ENCODE results near the gene DRG1.
"Not testable (repeated sequence)": the region's sequence is repeated elsewhere in the genome, so short reads cannot be mapped to it uniquely, and the experiment has no call there.

The DRG1 gene

DNA sequence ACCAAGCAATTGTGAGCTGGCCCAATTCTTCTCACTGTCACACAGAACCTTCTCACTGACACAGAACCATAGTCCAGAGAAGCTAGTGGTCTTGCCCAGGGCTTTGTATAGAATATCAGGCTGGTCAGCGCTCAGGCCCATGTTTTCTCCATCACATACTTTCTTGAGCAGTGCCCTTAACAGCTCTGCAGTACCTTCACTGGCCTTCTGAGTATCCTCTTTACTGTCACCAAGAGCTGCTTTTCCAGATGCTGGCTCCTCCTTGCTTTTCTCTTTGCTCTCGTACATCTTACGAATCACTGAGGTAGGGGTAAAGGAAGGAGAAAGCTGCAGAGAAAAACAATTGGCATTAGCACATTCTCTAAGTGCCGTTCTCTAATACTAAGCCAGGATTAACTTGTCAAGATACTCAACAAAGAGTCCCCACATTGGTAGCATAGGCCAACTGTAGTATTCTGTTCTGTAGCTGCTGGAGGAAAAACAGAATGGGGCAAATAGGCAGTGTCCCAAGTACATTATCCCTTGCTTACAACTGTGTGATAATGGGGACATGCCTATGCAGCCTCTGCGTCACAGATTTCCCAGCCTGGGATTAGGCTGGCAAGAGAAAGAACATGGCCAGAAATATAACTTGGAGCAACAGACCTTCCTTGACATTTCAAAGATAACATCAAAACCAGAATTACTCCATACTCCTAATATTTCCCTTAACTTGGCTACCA is 43.5 kb downstream of the DRG1 start:
- DNase-seq (ENCODE audit: low read depth) = no peak

DNA sequence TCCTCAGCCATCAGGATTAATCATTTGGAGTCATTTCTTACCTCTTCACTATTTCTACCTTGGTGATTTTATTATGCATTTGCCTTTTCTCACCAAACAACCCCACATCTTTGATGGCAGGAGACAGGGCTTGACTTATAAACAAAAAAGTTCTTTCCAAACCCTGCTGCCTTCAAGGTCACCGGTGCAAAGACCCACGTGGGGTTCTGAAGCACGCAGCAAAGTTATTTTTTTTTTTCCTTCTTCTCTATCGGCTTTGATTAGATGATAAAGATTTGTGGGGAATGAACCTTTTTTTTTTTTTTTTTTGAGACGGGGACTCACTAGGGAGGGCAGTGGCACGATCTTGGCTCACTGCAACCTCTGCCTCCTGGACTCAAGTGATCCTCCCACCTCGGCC is 44.1 kb downstream of the DRG1 start:
- DNase-seq (ENCODE audit: low read depth) = no peak

DNA sequence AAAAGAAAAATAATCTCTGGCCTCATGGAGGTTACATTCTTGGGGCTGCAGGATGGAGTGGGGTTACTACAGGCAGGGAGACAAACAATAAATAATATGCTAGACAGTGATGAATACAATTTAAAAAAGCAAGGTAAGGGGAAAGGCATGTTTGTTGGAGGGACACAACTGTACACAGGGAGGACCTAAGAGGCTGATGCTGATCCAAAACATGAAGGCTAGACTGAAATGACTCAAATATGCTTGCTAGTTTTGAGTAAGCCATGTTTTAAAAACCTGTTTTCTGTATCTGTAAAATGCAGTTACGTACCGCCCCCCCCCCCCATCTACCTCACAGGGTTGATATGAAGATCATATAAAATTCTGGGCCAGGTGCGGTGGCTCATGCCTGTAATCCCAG is 46.2 kb downstream of the DRG1 start:
- DNase-seq (ENCODE audit: low read depth) = no peak

DNA sequence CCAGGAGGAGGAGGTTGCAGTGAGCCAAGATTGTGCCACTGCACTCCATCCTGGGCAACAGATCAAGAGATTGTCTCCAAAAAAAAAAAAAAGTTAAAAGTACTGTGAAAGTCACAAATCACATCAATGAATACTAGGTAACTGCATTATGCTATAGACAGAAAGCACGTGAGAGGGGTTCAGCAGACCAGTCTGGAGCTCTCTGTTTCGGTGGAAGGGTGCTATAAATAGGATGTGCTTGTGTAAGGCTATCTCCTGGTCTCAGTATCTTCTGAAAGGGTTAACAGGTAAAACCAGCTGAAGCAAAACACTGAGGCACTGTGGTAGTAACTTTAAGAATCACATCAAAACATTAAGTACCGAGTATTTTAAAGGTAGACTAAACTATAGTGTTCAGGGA is 46.8 kb downstream of the DRG1 start:
- DNase-seq (ENCODE audit: low read depth) = no peak

DNA sequence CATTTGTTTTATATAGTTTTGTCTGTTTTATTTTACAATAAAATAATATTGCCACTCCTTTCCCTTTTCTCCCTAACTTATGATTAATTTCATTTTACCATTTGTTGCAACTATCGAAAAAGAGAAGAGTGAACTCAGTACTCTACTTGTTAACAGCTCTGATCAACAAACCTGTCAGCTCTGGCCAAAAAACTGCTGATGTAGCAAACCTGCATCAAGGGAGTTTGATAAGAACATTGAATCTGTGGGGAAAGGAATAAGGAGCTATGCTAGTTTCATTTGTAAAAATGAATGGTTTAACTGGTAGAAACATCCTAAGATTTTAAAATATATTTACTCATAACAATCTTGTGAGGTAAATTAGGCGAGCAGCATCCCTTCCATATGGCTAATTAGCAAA is 47.4 kb downstream of the DRG1 start:
- DNase-seq (ENCODE audit: low read depth) = no peak

DNA sequence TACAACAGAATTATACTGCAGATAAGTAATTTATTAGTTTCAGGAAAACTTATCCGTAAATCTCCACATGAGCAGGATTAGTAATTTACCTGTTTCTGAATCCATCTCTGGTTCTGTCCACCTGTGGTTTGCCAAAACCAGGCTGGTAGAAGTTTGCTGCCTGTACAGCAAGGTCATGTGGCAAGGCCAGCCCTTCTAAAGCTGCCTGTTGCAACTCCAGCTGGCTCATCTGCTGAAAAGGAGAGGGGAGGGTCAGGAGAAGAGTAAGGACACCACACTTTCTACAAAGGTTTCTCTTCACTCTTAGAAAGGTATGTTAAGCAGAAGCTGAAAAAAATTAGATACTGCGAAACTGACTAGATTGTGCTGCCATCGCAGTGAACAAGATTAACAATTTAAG is 47.9 kb downstream of the DRG1 start:
- no peak for DNase-seq (ENCODE audit: low read depth)

DNA sequence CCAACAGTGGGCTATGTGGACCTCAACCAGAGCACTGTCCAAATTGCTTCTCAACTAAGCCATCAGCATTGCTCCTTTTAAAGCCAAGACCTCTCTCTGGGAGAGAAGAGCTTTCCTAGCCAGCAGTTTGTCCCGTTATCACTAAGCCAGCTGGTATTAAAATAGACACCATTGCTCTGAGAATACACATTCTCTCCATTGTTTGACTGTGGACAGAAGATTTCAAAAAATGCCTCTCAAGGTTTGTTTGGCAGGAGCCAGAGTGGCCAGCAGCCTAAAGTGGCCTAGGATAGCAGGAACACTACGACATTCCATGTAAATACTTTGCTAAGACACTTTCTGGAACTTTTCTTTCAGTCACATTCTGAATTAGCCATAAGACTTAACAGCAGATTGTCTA is 49.0 kb downstream of the DRG1 start:
- no peak for DNase-seq (ENCODE audit: low read depth)

DNA sequence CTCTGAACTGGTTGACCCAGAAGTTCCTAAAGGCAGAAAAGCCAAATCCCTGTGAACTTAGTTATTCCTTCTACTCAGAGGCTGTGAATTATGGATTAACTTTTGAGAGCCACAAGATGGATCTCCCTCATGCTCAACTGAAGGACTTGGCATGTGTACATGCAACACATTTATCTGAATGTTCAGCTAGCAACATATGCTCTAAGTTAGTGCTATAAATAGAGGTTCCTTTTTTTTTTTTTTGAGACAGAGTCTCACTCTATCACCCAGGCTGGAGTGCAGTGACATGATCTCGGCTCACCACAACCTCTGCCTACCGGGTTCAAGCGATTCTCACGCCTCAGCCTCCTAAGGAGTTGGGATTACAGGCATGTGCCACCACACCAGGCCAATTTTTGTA is 50.1 kb downstream of the DRG1 start:
- DNase-seq (ENCODE audit: low read depth) = no peak

DNA sequence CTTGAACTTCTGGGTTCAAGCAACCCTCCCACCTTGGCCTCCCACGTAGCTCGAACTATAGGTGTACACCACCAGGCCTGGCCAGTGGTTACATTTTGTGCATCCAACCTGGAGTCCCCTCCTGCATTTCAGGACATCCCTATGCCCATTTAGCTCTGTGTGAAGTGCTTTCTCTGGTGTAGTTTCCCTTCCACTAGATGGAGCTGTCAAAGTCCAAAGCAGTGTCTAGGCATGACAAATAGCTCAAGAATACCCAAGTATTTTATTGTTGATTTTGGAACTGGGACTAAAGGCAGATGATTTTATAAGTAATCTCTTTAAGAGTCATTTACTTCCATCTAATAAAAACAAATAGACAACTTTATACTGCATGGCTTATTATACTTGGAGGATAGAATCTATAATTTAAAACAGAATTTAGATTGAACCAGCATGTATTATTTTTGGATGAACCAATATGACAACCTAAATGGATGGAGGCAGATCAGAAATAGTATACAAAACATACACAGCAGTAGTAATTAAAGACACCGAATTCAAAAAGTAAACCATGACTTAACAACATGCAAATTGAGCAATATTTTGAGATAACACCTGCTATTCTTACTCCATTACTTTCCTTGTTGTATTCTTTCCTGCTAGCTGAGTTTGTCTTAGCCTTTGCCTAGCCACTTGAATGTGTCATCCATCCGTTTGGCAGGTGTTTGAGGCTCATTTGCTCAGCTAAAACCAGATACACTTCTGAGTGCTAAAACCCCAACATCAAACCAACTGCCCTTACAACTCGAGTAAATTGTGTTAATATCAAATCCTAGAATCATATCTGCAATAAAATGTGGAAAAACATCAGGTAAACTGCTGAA is 52.5 kb downstream of the DRG1 start:
- no peak for DNase-seq (ENCODE audit: low read depth)

DNA sequence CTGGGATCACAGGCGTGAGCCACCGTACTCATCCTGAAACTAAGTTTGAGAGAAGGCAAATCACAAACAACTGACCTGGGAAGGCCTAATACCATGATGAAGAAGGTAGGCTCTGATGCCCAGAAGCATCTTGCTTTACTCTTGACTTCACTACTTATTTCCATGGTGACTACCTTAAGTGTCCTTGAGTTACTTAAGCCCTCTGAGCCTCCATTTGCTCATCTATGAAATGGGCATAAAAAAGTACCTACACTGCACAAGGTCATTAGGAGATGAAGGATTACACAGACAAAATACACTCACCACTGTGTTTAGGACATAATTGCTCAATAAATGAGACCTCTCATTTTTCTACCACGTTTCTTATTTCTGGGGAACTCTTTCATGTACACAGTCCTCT is 62.3 kb downstream of the DRG1 start:
- DNase-seq (ENCODE audit: low read depth) = no peak

DNA sequence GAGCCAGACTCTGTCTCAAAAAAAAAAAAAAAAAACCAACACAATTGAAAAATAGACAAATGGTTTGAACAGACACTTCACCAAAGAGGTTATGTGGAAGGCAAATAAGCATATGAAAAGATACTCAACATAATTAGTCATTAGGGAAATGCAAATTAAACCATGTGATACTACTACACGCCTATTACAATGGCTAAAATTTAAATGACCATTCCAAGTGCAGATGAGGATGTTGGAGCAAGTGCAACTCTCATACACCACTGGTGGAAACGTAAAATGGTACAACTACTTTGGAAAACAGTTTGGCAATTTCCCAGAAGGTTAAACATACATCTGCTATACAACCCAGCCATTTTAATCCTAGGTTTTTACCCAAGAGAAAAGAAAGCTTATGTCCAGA is 65.9 kb downstream of the DRG1 start:
- no peak for DNase-seq (ENCODE audit: low read depth)

DNA sequence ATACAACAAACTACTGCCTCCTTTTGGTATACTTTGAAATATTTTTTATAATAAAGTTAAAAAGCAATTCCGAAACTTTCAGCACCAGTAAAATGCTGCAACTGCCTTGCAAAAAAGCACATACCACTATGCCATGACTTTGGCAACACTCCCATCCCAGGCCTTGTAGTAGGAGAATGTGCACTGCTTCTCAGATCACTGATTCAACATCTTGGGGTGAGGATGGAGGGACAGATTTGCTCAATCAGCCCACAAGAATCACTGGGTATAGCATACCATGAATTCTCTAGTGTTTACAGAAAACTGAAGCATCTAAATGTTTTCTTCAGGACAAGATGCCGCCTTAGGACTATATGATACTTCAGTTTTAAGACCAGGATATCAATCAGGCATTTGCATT is 75.3 kb downstream of the DRG1 start:
- DNase-seq (ENCODE audit: low read depth) = no peak

DNA sequence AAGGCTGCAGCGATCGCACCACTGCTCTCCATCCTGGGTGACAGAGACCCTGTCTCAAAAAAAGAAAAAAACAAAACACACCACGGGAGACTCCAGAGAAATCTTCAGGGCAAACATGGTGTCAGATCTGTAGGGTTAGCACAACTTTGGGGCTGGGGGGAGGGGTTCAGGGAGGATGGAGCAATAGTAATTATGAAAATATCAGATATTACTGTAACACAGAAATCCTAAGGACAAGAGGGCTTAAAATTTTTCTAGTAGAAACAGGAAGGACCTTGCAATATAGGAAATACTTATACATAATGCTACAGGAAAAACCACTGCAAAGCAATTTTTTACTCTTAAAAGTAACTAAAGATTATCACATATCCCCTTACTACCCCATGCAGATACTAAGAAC is 76.4 kb downstream of the DRG1 start:
- no peak for DNase-seq (ENCODE audit: low read depth)

DNA sequence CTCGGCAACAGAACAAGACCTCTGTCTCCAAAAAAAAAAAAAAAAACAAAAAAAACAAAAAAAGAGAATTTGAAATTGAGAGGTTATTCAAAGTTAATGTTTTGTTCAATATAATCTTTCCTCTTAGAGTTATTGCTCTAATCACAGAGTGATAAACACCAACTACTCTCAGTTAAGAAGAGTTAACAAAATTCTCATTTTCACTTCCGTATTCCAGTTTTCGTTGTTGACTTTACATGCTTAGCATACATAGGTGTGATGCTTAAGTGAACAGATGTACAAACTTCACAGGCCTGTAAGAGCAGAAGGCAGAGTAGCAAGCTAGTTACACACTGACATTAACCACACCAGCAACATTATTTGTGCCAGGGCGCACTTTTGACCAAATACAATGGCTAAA is 77.9 kb downstream of the DRG1 start:
- DNase-seq (ENCODE audit: low read depth) = no peak

DNA sequence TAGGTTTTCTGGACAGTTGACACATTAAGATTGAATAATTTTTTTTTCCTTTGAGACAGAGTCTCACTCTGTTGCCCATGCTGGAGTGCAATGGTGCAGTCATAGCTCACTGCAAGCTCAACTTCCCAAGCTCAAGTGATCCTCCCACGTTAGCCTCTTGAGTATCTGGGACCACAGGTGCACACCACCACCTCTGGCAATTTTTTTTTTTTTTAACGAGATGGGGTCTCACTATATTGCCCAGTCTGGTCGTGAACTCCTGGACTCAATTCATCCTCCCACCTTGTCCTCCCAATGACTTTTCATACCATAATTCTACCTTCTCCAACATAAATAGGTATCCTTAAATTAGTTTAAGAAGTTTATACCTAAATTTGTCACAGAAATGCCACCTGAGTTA is 81.7 kb downstream of the DRG1 start:
- DNase-seq (ENCODE audit: low read depth) = no peak

DNA sequence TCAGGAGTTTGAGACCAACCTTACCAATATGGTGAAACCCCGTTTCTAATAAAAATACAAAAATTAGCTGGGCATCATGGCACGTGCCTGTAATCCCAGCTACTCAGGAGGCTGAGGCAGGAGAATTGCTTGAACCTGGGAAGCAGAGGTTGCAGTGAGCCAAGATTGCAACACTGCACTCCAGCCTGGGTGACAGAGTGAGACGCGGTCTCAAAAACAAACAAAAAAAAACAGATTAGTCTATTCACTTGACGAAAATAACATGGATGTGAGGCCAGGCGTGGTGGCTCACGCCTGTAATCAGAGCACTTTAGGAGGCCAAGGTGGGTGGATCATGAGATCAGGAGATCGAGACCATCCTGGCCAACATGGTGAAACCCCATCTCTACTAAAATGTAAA is 83.1 kb downstream of the DRG1 start:
- not testable (repeated sequence) for DNase-seq (ENCODE audit: low read depth)
